GM23248 (cell line): ENCODE data around the gene C1QL4.

Source experiments
- EZH2 ChIP-seq: fragments of 200-600 bp; sonication (generic); IDR thresholded peaks from 2 replicates; pipeline ENCODE4 v1.6.1; 2018; ENCODE audit warnings: antibody characterized with exemption, mild to moderate bottlenecking; ENCODE audit not compliant: insufficient read depth, poor library complexity, severe bottlenecking
- EZH2phosphoT487 ChIP-seq: fragments of 200-600 bp; sonication (generic); IDR thresholded peaks from 2 replicates; pipeline ENCODE4 v1.6.1; 2018; ENCODE audit warnings: antibody characterized with exemption, moderate library complexity, mild to moderate bottlenecking, low read depth; ENCODE audit not compliant: insufficient read depth

GRCh38 chr12:49349266-49349665, 12.3 kb upstream of the C1QL4 start:
- TF ChIP-seq EZH2phosphoT487 (no peak), EZH2 (no peak)
